Measurements from ENCODE around the gene NAXE. TPM values are rescaled to one million over a fixed set of nuclear protein-coding genes. Genes with fewer than 3 reads are reported as not detected.

NAXE gene
- total and polyA plus RNA-seq, 2 of the 13 experiments (the other 11 are each of a cell fraction or from before 2014, with no cell fraction given) = 39.4 to 59.4 TPM

- no peak for TF ChIP-seq ZBTB40 (IDR thresholded peaks at IDR 0.05)
- TF ChIP-seq ZBTB40 (CRISPR knock-in tag; IDR thresholded peaks at IDR 0.05) = peak; percentile 80
- TF ChIP-seq SMAD3 (CRISPR knock-in tag; IDR thresholded peaks at IDR 0.05) = peak; percentile 70; the same call in 1 of the 2 replicates
- TF ChIP-seq PRDM10 (CRISPR knock-in tag; IDR thresholded peaks at IDR 0.05; ENCODE audit: low read depth) = peak; percentile 88
- no peak for TF ChIP-seq XBP1 (CRISPR knock-in tag; IDR thresholded peaks at IDR 0.05)
- TF ChIP-seq ZNF644 (CRISPR knock-in tag; IDR thresholded peaks at IDR 0.05; ENCODE audit: low read depth) = 0 out of 2 replicates have a peak, but pooled peaks have one; percentile 61
- TF ChIP-seq ZFP1 (CRISPR knock-in tag; IDR thresholded peaks at IDR 0.05) = 0 out of 2 replicates have a peak, but pooled peaks have one; percentile 33
- peak; percentile 60; the same call in 1 of the 2 replicates for TF ChIP-seq ZNF788 (CRISPR knock-in tag; IDR thresholded peaks at IDR 0.05; ENCODE audit: borderline replicate concordance)
- TF ChIP-seq HOXD1 (CRISPR knock-in tag; IDR thresholded peaks at IDR 0.05) = peak; percentile 49; the same call in 1 of the 2 replicates
- TF ChIP-seq ZNF891 (CRISPR knock-in tag; IDR thresholded peaks at IDR 0.05) = no peak
- TF ChIP-seq ZNF615 (CRISPR knock-in tag; IDR thresholded peaks at IDR 0.05; ENCODE audit: borderline replicate concordance) = no peak
- peak; percentile 49; the same call in 1 of the 2 replicates for TF ChIP-seq TFE3 (CRISPR knock-in tag; IDR thresholded peaks at IDR 0.05)
- TF ChIP-seq RARG (CRISPR knock-in tag; IDR thresholded peaks at IDR 0.05; ENCODE audit: low read depth) = no peak
- TF ChIP-seq NFE2 (CRISPR knock-in tag; IDR thresholded peaks at IDR 0.05) = no peak
- no peak; the same call in 1 of the 2 replicates for TF ChIP-seq HOXA5 (CRISPR knock-in tag; IDR thresholded peaks at IDR 0.05)
Observed at GRCh38 chr1:156601122-156601830, 9.7 kb downstream of the NAXE start, which contains the start of gene GPATCH4 (continued).

All from HepG2 (cell line).